ENCODE measurements around the gene NANOS1.

DNA sequence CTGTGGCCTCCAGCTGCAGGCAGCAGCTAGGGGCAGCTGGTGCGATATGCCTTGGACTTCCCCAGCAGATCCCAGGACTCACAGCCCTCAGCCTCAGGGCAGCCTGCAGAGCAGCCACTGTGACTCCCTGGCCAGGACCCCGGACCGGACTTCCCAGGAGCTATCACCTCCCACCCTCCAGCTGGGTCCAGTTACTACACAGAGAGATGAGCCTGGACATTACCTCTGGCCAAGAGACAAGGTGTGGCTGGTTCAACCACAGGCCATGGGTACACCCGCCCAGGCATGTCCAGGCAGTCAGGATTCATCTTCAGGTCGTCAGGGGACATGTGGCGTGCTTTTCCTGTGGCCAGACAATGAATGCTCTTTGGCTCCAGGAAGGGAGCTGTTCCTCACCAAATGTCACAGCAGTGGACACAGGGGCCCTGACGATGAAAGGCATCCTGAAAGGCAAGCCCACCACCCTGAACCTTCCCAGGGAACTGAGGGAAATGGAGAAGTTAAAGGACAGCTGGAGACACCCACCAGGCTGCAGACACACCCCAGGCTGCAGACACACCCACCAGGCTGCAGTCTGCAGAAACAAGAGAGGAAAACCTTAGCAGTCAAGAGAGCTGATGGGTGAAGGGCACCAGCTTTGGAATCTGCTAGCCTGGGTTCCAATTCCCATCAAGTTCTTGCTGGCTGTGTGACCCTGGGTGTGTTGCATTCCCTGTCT lies 25.8 kb upstream of the NANOS1 start:
- TF ChIP-seq POLR2A (IDR thresholded peaks at IDR 0.05) = no peak
- TF ChIP-seq, protein P1, sequence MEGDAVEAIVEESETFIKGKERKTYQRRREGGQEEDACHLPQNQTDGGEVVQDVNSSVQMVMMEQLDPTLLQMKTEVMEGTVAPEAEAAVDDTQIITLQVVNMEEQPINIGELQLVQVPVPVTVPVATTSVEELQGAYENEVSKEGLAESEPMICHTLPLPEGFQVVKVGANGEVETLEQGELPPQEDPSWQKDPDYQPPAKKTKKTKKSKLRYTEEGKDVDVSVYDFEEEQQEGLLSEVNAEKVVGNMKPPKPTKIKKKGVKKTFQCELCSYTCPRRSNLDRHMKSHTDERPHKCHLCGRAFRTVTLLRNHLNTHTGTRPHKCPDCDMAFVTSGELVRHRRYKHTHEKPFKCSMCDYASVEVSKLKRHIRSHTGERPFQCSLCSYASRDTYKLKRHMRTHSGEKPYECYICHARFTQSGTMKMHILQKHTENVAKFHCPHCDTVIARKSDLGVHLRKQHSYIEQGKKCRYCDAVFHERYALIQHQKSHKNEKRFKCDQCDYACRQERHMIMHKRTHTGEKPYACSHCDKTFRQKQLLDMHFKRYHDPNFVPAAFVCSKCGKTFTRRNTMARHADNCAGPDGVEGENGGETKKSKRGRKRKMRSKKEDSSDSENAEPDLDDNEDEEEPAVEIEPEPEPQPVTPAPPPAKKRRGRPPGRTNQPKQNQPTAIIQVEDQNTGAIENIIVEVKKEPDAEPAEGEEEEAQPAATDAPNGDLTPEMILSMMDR (IDR thresholded peaks at IDR 0.05) = no peak

All from esophagus squamous epithelium (tissue), 4 donors.